ENCODE results near the gene BFSP1.

GRCh38 chr20:17456279-17456678 is 74.9 kb downstream of the BFSP1 start:
- TF ChIP-seq CTCF (IDR thresholded peaks at IDR 0.05; ENCODE audit: poor library complexity) (no peak), EZH2phosphoT487 (IDR thresholded peaks at IDR 0.05; ENCODE audit: low read depth, severe bottlenecking, unreplicated experiment) (no peak)

All from hepatocyte (in vitro differentiated cells).